ENCODE data around the gene URB2.

The URB2 gene

DNA sequence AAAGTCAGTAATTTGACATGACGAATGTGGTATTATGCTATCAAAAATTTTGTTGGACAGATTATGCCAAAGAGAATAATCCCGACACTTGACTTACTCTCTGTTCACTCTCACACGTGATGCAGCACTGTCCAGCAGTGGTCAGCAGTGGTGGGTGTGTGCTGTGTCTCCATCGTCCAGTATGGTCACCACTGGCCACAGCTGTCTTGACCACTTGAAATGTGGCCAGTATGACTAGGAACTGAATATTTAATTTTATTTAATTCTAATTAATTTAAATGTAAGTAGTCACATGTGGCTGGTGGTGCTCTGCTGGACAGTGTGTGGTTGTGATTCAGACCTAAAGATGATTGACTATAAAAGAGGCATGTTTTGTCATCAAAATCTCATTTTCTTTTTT lies 24.0 kb downstream of the URB2 start:
- no peak for DNase-seq

DNA sequence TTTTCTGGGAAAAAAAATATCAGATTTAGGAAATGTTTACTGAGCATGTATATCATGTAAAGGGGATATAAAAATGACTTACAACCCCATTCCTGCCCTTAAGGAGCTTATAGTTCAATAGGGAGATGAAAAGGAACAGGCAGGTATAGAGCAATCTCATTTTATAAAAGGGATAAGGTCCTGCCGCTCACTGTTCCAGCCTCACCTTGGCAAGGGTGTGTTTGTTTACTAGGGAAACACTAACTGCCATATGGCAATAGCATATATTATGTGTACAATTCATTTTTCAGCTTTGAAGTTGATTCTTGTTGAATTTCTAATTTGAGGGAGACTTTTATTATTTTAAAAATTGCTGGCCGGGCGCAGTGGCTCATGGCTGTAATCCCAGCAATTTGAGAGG lies 25.5 kb downstream of the URB2 start:
- DNase-seq = no peak

DNA sequence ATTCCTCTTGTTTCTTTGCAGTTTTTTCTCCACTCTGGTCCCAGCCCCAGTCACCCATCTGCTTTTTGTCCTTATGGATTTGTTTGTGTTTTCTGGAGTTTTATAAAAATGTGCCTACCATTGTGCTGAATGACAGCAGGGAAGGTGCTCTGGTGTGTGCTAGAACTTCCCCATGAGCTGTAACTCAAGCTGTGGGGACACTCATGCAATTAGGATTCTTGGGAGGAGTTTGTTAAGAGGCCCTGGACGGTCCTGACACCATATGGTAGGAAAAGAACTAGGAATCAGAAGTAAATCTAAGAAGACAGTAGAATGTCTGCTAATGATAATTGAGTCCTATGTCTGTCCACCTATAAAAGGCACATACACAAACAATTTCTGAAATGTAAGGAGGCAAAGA lies 27.4 kb downstream of the URB2 start:
- no peak for DNase-seq

DNA sequence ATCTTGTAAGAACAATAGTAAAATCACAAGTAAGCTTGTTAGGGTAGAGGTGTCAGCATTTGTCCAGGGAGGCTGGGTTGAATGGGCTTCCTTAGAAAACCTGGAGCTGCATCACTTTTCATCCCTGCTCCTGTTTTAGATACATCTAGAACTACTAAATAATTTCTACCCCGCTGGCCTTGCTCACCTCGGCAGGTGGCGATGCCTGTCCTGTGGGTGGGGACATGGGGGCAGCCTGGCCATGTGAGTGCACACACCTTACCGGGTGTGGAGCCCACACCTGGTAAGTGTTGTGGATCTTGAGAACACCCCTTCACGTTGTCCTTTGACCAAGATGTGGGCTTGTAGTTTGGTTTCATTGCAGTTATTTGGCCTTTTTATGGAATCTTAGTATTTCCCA lies 29.7 kb downstream of the URB2 start:
- DNase-seq = no peak

DNA sequence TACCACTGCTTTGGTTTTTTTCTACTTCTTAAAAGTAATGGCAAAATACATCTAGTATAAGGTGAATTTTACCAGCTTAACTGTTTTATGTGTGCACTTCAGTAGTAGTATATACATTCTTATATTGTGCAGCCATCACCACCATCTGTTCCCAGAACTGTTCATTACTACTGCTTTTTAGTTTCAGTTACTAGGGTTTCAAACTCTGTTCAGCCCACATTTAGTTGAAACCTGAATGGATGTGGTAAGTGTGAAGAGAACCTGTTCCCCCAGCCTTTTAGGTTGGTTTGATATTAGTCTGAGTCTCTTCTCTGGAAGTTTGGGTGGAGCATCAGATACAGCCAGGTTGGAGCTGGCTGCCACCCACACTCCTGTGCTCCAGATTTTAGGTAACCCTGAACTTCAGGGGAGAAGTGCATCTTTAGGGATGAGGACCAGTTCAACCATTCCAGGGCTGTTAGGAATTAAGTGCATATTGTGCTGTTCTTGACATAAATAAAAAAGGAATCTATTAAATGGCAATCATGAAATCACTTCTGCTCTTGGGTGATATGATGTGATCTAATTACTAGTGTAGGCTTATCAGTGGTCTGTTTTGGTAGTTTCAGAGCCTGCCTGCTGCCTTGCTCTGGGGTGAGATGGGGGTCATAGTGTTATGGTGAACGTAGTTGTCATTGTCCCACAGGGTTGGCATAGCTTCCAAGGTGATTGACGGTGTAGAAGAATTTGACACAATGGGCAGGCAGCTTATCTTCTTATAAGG lies 32.1 kb downstream of the URB2 start:
- DNase-seq = no peak

DNA sequence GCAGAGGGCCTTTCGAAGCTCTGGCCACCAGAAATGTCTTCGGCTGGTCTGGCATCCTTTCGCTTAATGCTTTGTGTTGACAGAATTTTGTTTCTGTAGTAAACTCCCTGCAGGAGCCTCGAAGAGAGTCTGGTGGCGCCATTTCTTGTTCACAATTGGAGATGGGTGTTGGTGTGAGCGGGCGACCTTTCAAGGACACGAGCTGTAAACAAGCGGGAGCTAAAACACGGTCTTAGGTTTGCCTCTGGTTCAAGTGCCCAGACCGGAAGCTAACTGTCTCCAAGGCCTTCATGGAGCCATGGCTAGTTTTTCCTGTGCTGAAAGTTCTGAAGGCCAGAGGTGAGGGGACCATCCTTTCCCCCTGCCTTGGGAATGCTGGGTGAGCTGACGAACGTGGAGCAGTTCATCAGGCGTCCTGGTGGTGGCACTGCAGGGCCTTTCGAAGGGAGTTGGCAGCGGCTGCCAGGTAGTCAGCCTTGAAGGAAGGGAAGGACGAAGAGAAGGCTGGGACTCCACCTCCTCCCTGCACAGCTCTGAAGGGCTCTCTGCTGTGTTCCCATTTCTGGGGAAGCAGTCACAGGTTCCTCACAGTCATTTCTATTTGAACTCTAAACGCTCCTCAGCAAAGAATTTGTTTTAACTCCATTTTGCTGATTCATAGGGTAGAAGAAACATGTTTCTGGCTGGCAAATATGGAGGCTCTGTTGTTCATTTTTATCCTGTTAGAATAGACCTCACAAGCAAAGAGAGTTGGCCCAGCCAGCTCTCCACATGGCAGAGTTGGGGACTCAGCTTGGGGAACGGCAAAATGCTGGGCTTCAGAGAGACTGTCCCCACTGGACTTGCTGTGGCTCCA lies 35.2 kb downstream of the URB2 start:
- peak; percentile 78 for DNase-seq

DNA sequence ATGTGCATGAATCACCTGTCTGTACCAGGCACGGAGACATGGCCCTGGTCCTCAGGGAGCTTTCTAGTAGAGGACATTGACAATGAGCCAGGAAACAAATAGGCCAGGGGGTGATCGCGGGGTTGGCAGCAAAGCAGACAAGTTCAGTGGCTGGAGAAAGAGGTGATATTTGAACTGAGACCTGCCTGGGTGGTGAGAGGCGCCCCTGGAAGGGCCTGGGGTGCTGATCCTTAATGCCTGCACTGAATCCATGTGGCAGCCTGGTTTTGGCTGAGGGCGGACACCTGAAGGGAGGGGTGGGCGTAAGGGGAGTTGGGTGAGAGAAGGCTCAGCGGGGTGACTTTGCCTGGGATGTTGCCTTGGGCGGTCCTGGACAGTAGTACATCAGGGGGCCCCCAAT lies 35.9 kb downstream of the URB2 start:
- DNase-seq = no peak

DNA sequence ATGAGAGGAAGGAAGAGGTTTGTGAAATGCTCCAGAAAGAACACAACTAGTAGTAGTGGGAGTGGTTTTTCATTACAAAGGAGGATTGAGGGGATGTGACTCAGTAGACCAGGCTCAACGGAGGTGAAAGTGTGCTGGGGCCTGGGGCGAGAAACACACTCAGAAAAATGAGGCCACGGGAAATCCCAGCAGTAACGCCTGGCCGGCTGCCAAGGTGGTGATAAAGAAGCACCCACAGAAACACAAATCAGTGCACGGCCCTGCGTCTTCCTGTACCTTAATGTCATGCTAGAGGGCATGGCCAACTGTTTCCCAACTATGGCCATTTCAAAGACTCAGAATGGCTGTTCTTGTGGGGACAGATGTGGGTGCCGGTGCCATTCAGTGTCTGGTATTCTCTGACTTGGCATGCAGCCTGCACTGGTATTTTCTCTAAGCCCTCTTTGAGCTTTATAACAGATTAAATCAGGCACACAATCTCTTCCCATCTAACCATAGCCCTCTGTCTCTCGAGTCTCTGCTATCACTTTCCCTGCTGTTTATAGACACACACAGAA lies 38.2 kb downstream of the URB2 start:
- DNase-seq = no peak

DNA sequence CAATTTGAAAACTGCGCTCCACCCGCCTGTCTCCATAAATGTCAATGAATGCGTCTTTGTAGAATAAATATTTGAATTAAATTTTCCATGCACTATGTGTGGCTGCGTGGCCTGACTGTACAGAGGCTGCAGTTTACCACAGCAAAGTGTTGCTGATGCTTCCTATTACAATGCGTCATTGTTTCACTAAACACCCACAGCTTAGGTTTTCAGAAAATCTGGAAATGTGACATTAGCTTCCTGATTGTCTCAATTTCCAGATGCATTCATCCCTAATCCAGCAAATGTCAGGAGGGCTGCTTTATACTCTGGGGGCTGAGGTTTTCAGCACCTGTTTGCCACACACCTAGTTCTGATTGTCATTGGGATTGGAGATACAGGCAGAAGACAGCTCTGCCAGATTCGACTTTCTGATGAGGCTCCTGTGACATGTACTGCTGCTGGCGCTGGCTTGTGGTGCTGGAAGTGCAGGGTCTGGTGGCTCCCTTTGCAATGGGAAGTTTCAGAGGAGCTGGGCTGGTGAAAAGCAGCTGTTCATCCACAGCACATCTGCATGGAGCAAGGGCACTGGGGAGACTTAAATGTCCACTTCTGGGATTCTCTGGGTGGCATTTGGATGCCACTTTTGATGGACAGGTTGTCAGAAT lies 40.0 kb downstream of the URB2 start:
- DNase-seq = no peak

DNA sequence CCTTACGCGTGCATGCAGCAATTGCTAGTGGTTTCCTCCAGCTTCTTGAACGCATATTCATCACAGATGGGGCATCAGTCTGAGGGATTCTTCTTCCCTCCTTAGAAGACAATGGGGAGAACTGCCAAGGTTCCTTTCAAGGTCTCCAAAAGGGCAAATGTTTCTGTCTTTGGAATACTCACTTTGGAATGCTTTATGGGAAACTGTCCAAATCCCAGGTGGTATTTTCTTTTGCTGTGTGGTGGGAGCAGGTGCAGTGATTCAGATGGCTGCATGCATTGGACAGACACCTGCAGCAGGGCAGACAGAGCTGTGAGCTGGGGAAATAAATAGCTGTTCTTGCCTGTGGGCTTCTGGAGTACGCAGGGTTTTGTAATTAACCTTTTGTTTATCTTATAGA lies 40.5 kb downstream of the URB2 start:
- DNase-seq = no peak

DNA sequence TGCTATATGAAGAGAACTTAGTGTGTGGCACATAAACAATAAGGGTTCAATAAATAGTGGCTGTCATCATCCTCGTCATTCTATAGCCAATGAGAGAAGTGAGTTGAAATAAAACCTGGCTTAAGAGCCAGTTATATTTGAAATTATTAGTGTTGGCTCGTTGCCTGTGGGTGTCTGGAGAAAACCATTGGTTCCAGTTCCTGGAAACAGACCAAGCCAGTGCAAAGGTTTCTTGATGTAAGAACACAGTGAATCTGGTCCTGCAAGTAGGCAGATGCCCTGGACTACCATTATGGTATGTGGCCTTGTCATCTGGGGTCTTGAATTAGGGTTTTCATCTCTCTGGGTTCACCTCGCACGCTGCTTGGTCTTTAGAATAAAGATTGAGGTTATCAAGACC lies 43.3 kb downstream of the URB2 start:
- no peak for DNase-seq

DNA sequence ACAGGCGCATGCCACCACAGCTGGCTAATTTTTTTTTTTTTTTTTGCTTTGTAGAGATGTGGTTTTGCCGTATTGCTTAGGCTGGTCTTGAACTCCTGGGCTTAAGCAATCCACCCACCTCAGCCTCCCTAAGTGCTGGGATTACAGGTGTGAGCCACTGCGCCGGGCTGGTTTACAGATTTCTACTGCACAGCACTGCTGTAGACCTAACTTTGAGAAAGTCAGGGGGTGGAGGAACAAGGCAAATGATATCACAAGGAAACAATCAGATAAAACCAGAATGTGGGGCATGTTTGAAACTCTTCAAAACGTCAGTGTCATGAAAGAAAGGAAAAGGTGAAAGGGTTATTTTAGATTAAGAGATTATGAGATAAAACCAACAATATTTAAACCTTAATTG lies 45.3 kb downstream of the URB2 start:
- no peak for DNase-seq

DNA sequence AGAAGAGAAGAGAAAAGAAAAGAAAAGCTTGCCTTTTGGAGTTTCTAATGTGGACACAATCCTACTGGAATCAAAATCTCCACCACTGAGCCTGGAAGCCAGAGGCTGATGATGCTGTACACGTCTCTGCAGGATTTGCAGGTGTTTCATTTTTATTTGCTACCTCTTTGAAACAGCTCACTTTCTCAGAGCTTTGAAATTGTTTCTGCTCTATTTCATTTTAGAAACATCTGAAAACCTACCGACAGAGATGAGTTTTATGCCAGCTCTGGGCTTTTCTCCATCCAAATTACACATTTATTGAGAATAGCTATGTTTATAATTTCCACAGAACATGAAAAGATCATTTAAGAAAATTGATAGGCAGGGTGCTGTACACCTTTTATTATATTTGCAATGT lies 46.2 kb downstream of the URB2 start:
- no peak for DNase-seq

DNA sequence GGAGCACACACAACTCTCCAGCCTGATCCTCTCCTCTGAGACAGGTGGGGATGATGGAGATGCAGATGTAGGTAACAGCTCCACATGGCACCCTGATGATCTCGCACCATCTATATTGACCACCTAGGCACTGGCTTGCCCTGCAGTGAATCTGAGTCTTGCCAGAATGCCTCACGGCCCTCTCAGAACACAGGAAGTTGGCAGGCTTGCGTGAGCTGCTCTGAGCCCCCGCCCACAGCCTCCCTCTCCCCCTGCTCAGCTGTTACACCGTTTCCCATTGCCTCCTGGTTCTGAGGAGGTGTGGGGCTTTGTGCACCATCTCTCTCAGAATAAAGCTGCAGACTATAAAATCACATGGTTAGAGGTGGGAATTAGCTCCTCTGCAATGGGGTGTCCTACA lies 48.0 kb downstream of the URB2 start:
- DNase-seq = no peak

DNA sequence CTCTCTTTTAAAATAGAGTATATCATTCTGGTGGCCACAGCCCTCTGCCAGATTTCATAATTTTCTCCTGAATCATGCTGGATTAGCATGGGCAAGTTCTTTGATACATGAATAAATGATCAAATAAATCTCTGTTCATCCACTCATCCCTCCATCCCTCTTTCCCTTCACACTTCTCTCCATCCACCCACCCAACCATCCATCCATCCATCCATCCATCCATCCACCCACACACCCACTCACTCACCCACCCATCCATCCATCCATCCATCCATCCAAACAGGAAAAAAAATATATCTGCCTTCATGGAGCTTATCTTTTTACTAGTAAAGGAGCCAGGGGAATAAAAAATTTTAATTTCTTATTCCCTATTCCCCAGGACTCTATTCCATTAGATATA lies 49.3 kb downstream of the URB2 start:
- DNase-seq = no peak

DNA sequence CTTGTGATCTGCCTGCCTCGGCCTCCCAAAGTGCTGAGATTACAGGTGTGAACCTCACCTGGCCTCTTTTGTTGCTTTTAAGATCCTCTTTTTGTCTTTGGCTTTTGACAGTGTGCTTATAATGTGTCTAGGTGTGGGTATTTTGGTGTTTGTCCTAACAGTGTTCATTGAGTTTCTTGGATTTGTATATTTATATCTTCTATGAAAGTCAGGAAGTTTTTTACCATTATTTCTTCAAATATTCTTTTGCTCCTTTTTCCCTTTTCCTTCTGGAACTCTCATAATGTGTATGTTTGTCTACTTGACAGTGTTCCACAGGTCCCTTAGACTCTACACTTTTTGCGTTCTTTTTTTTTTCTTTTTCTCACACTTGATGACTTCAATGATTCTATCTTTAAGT lies 59.1 kb downstream of the URB2 start:
- no peak for DNase-seq

DNA sequence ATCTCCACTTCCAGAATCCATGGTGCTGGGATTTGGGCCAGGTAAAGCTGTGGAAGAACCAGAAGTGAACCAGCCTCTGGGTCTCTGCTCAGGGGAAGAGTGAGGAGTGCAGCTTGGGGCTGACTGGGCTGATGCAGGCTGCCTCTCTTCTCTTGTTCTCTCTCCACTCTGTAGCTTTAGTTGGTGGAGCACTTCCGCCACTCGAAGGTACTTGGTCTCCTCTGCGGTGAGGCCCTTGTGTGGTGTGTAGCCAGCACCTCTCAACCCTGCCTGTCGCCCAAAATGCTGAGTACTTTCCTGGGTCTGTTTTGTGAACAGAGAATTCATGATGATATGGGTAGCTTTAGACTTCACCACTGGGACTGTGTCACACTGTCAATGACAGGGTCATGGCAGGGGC lies 63.2 kb downstream of the URB2 start:
- DNase-seq = no peak

DNA sequence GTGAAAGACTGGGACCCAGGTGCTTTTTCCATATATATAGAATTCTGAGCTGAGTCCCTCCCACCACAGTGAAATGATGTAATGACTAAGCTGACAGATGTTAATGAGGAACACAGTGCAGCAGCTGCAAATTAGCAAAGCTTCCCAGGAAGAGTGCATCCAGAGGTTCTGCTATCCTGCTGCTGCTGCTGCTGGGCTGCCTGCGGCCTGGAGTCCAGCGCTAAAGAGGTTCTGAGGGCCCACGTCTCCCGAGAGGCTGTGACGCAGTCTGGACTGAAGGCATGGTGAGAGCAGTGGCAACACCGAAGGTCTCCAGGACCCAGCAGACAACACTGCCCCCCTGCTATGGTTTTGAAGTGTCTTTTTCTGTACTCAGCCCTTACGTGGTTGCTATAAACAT lies 63.9 kb downstream of the URB2 start:
- DNase-seq = no peak

DNA sequence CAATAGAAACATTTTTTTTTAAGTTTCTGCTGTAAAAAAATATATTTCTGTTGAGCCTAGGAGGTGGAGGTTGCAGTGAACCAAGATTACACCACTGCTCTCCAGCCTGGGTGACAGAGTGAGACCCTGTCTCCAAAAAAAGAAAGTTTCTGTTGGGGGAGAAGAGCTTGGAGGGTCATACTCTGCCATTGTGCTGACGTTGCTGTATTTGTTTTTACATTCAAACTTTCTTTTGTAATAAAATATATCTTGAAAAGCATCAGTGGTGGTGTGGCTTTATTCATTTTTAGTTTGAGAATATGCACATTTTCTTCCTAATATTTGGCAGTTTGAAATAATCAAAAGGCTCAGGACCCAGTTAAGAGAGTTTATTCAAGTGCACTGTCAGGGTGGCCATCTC lies 64.6 kb downstream of the URB2 start:
- no peak for DNase-seq

DNA sequence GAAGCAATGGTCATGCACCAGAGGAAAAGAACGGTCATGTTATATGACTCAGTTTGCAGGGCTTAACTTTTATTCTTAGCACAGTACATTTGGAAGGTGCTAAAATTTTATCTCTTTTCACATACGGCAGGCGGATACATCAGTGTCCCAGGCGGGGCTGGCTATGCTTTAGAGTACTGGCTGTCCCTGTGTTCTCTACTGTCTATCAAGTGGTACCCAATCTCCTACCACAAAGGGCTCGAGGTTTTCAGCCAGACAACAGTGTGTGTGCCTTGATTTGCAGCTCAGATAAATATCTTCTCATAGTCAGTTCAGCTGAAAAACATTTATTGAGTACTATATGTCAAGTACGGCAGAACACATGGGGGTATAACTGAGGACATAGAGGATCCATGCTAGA lies 65.3 kb downstream of the URB2 start:
- DNase-seq = no peak

DNA sequence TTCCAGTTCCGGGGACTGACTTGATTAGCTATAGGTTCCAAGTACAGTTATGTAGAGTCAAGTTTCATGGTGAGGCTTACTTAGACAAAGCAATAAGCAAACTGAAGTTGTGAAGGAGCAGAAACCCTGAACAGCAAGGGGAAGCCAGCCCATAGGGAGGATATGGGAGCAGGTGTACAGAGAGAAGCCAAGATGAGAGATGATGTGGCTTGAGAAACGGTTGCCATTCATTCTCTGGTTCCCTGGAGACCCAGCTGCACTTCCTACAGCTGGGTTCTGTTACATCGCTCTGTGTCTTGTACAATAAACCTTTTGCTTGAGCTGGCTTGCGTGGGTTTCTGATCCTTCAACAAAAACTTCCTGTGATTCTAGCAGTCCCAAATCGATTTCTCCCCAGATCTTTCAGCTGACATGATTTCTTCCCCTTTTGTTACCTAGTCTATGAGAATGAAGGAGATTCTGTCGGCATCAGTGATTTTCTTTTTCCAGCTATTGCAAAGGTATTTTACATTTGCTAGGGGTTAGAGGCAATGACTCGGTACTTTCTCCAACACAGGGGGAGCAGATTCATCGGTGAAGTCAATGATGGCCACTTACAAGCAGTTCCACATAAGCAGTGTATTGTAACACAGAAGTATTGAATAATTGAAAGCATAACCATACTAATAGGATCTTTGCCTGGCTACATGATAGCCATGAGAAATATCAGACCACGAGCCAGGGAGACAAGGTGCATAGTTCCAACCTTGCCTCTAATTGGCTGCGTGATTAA lies 67.3 kb downstream of the URB2 start:
- DNase-seq = no peak

DNA sequence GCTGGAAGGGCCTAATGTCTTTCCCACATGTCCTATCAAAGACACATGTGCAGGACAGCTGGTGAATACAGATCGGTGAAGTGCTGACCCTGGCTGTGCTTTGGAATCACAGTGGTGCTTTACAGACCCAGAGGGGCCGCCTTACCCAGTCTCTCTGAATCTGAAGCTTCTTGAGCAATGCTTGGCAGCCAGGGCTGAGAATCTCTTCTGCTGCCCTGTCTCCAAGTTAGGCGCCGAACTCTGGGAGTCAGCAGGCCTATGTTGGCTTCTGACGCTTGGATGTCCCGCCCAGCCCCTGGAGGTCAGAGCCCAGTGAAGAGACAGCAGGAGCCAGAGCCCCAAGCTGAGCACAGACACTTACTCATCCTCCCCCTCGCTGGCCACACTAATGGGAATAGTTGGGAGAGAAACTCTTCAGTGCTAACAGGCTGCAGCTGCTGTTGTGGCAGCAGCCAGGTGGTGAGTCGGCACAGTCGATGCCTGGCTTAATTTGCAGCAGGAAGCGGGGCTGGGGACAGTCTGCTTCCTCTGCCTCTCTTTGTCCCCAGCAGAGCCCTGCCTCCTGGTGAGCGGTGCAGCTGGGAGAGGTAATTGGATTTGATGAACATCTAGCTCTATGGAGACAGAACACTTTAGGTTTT lies 68.1 kb downstream of the URB2 start:
- DNase-seq = peak; percentile 94
